ENCODE data around the gene RAMAC.

- TF ChIP-seq CTCF (IDR thresholded peaks at IDR 0.05): peak in 1 of 3 experiments; percentile 40
- TF ChIP-seq POLR2A (IDR thresholded peaks at IDR 0.05): no peak
- TF ChIP-seq POLR2AphosphoS5 (IDR thresholded peaks at IDR 0.05; ENCODE audit: insufficient read depth in 1 of 2, low read depth in 1 of 2): no peak
Observed at GRCh38 chr15:83010709-83011270, 24.8 kb downstream of the RAMAC start.

Measured in vagina (tissue), 2 donors.